ENCODE data around the gene HMCN1. TPM values are rescaled to one million over a fixed set of nuclear protein-coding genes. Genes with fewer than 3 reads are reported as not detected.

HMCN1 gene
- total and polyA plus RNA-seq, 4 donors: 1.5 to 6.8 (median 3.5) TPM

DNA sequence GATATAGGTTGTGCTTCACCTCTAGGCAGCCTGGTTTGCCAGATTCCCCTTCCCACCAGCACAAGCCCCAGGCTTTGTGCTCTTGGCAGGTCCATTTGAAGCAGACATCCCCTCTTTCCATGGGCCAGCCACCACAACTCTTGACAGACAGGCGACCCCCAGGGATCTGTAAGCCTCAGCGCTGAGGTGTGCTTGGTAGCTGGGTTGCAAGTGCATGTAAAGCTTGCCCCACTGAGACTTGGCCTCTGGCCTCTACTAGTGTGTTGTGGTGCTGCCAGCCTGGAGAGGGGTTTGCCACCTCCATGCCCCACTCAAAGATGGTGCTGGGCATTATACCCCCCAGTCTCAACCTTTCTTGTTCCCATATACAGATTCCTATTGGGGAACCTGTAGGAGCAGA lies 103.9 kb downstream of the HMCN1 start:
- no peak for DNase-seq (ENCODE audit: low spot score)
- Histone ChIP-seq H3K4me3 (ENCODE audit: low read depth in 1 of 3, low read length in 3 of 3) (no peak overlapping the region), H3K9ac (ENCODE audit: low read depth in 1 of 2, low read length in 2 of 2) (no peak overlapping the region), H3K36me3 (ENCODE audit: control insufficient read depth in 4 of 4, insufficient read depth in 3 of 4, low read depth in 1 of 4, low read length in 3 of 4) (no peaks in the 10 kb centered on the region), H3K4me1 (ENCODE audit: control insufficient read depth in 4 of 4, insufficient read depth in 4 of 4, low read length in 3 of 4) (no peaks in the 10 kb centered on the region), H3K27ac (ENCODE audit: low read depth in 1 of 2, low read length in 2 of 2) (no peak overlapping the region), H3K27me3 (ENCODE audit: control insufficient read depth in 4 of 4, insufficient read depth in 4 of 4, low read length in 3 of 4) (no peaks in the 10 kb centered on the region), H3K9me3 (ENCODE audit: control insufficient read depth in 4 of 4, low read length in 3 of 4) (no peaks in the 10 kb centered on the region)
- TF ChIP-seq NR2F2 (IDR thresholded peaks at IDR 0.05) (no peak), YY1 (IDR thresholded peaks at IDR 0.05) (no peak), RXRA (IDR thresholded peaks at IDR 0.05) (no peak), GABPA (IDR thresholded peaks at IDR 0.05 in 1 of 2, conservative IDR thresholded peaks at IDR 0.05 in 1 of 2) (no peak), HNF4A (conservative IDR thresholded peaks at IDR 0.05) (no peak), FOXA2 (IDR thresholded peaks at IDR 0.05) (no peak), EGR1 (IDR thresholded peaks at IDR 0.05; ENCODE audit: low read depth in 2 of 2) (no peak), TAF1 (conservative IDR thresholded peaks at IDR 0.05) (no peak), FOXA1 (IDR thresholded peaks at IDR 0.05) (no peak)
- TF ChIP-seq, protein P1, sequence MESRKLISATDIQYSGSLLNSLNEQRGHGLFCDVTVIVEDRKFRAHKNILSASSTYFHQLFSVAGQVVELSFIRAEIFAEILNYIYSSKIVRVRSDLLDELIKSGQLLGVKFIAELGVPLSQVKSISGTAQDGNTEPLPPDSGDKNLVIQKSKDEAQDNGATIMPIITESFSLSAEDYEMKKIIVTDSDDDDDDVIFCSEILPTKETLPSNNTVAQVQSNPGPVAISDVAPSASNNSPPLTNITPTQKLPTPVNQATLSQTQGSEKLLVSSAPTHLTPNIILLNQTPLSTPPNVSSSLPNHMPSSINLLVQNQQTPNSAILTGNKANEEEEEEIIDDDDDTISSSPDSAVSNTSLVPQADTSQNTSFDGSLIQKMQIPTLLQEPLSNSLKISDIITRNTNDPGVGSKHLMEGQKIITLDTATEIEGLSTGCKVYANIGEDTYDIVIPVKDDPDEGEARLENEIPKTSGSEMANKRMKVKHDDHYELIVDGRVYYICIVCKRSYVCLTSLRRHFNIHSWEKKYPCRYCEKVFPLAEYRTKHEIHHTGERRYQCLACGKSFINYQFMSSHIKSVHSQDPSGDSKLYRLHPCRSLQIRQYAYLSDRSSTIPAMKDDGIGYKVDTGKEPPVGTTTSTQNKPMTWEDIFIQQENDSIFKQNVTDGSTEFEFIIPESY (IDR thresholded peaks at IDR 0.05): no peak
- TF ChIP-seq, protein P2, sequence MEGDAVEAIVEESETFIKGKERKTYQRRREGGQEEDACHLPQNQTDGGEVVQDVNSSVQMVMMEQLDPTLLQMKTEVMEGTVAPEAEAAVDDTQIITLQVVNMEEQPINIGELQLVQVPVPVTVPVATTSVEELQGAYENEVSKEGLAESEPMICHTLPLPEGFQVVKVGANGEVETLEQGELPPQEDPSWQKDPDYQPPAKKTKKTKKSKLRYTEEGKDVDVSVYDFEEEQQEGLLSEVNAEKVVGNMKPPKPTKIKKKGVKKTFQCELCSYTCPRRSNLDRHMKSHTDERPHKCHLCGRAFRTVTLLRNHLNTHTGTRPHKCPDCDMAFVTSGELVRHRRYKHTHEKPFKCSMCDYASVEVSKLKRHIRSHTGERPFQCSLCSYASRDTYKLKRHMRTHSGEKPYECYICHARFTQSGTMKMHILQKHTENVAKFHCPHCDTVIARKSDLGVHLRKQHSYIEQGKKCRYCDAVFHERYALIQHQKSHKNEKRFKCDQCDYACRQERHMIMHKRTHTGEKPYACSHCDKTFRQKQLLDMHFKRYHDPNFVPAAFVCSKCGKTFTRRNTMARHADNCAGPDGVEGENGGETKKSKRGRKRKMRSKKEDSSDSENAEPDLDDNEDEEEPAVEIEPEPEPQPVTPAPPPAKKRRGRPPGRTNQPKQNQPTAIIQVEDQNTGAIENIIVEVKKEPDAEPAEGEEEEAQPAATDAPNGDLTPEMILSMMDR (IDR thresholded peaks at IDR 0.05; ENCODE audit: low read depth, low read length, missing input control): no peak
- TF ChIP-seq, protein P3, sequence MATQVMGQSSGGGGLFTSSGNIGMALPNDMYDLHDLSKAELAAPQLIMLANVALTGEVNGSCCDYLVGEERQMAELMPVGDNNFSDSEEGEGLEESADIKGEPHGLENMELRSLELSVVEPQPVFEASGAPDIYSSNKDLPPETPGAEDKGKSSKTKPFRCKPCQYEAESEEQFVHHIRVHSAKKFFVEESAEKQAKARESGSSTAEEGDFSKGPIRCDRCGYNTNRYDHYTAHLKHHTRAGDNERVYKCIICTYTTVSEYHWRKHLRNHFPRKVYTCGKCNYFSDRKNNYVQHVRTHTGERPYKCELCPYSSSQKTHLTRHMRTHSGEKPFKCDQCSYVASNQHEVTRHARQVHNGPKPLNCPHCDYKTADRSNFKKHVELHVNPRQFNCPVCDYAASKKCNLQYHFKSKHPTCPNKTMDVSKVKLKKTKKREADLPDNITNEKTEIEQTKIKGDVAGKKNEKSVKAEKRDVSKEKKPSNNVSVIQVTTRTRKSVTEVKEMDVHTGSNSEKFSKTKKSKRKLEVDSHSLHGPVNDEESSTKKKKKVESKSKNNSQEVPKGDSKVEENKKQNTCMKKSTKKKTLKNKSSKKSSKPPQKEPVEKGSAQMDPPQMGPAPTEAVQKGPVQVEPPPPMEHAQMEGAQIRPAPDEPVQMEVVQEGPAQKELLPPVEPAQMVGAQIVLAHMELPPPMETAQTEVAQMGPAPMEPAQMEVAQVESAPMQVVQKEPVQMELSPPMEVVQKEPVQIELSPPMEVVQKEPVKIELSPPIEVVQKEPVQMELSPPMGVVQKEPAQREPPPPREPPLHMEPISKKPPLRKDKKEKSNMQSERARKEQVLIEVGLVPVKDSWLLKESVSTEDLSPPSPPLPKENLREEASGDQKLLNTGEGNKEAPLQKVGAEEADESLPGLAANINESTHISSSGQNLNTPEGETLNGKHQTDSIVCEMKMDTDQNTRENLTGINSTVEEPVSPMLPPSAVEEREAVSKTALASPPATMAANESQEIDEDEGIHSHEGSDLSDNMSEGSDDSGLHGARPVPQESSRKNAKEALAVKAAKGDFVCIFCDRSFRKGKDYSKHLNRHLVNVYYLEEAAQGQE (IDR thresholded peaks at IDR 0.05): no peak
- TF ChIP-seq, protein P4, sequence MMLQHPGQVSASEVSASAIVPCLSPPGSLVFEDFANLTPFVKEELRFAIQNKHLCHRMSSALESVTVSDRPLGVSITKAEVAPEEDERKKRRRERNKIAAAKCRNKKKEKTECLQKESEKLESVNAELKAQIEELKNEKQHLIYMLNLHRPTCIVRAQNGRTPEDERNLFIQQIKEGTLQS (IDR thresholded peaks at IDR 0.05): no peak
- 90% methylated on average over 2 of the region's 2 CpGs for WGBS

DNA sequence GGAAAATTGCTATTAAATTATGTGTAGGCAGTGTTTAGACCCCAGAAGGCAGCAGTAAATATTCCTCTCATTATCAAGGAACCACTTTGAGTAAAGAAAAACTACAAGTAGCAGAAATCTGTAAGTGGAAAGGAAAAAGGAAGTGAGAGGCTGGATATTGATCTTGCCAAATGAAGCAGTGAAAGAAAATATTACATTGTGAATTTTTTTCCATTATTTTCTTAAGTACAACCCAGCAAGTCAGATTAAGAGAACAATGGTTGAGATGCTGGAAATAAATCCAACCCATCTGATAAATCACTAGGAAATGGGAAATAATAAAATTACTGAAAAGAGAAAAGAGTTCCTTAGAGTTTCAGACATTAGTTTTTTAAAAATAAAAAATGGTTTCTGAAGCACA lies 106.7 kb downstream of the HMCN1 start:
- no peak for DNase-seq (ENCODE audit: low spot score)
- Histone ChIP-seq H3K9ac (ENCODE audit: low read depth in 1 of 2, low read length in 2 of 2) (no peak overlapping the region), H3K4me1 (ENCODE audit: control insufficient read depth in 4 of 4, insufficient read depth in 4 of 4, low read length in 3 of 4) (no peaks in the 10 kb centered on the region), H3K36me3 (ENCODE audit: control insufficient read depth in 4 of 4, insufficient read depth in 3 of 4, low read depth in 1 of 4, low read length in 3 of 4) (no peaks in the 10 kb centered on the region), H3K9me3 (ENCODE audit: control insufficient read depth in 4 of 4, low read length in 3 of 4) (no peaks in the 10 kb centered on the region), H3K27me3 (ENCODE audit: control insufficient read depth in 4 of 4, insufficient read depth in 4 of 4, low read length in 3 of 4) (no peaks in the 10 kb centered on the region), H3K4me3 (ENCODE audit: low read depth in 1 of 3, low read length in 3 of 3) (no peak overlapping the region), H3K27ac (ENCODE audit: low read depth in 1 of 2, low read length in 2 of 2) (no peak overlapping the region)
- TF ChIP-seq HNF4G (IDR thresholded peaks at IDR 0.05) (no peak), NR2F2 (IDR thresholded peaks at IDR 0.05) (no peak), JUND (IDR thresholded peaks at IDR 0.05) (no peak), GABPA (IDR thresholded peaks at IDR 0.05 in 1 of 2, conservative IDR thresholded peaks at IDR 0.05 in 1 of 2) (no peak), YY1 (IDR thresholded peaks at IDR 0.05) (no peak)
- TF ChIP-seq, protein P5, sequence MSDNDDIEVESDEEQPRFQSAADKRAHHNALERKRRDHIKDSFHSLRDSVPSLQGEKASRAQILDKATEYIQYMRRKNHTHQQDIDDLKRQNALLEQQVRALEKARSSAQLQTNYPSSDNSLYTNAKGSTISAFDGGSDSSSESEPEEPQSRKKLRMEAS (IDR thresholded peaks at IDR 0.05): no peak

All from liver (tissue), 9 donors.